Astrocyte of the spinal cord (primary cell): ENCODE measurements around the gene GSTM3.
"Not testable (repeated sequence)": the region's sequence is repeated elsewhere in the genome, so short reads cannot be mapped to it uniquely, and the experiment has no call there.

Experiments
- DNase-seq: peaks from one replicate; pipeline ENCODE4 v3.0.0; 2011; ENCODE audit warnings: low read depth, low spot score
- H3K4me3 ChIP-seq: 2 replicates; pipeline ENCODE4 v1.5.1; 2011; ENCODE audit warnings: low read depth, mild to moderate bottlenecking, low read length, moderate library complexity
- CTCF ChIP-seq: IDR thresholded peaks from 2 replicates; pipeline ENCODE4 v1.5.1; 2012; ENCODE audit warnings: low read depth, mild to moderate bottlenecking, low read length, inconsistent platforms
- in situ Hi-C: cut with HindIII; loops from 2 replicates; pipeline ENCODE4 v1.10.0; 2017; ENCODE audit warnings: low sequenced_read_pairs

The GSTM3 gene

GRCh38 chr1:109757936-109758786 is 17.3 kb upstream of the GSTM3 start:
- no peak for DNase-seq
- TF ChIP-seq CTCF: no peak
- in situ Hi-C loops: no loop called here
- H3K4me3 ChIP-seq: no peak overlapping the region

- H3K4me3 ChIP-seq: no peak overlapping the region
- DNase-seq: no peak
- in situ Hi-C loops: no loop called here
- TF ChIP-seq CTCF: no peak
Measured at GRCh38 chr1:109756848-109757521, 16.1 kb upstream of the GSTM3 start.

GRCh38 chr1:109756325-109756724 is 15.5 kb upstream of the GSTM3 start:
- DNase-seq, in situ Hi-C loops: not testable (repeated sequence)

GRCh38 chr1:109754738-109755137 is 13.9 kb upstream of the GSTM3 start:
- in situ Hi-C loops: no loop called here
- no peak overlapping the region for H3K4me3 ChIP-seq
- DNase-seq: no peak
- no peak for TF ChIP-seq CTCF

More at GRCh38 chr1:109756325-109756724, 15.5 kb upstream of the GSTM3 start:
- H3K4me3 ChIP-seq: not testable (repeated sequence)

- no peak for DNase-seq
- no peak for TF ChIP-seq CTCF
- no peak overlapping the region for H3K4me3 ChIP-seq
- in situ Hi-C loops: no loop called here
Measured at GRCh38 chr1:109751531-109752260, 10.9 kb upstream of the GSTM3 start.

GRCh38 chr1:109750920-109751319 is 10.1 kb upstream of the GSTM3 start:
- H3K4me3 ChIP-seq: no peak overlapping the region
- in situ Hi-C loops: no loop called here
- no peak for DNase-seq
- TF ChIP-seq CTCF: no peak
